GM19455 (cell line): Measurements from ENCODE around the gene TMEM154.

Experiments used
- ATAC-seq: cut with Tn5 transposase; IDR thresholded peaks from one replicate; pipeline ENCODE4 v1.9.1; 2021; ENCODE audit not compliant: unreplicated experiment

TMEM154 gene

GRCh38 chr4:152634110-152634760 lies 45.6 kb downstream of the TMEM154 start:
- ATAC-seq, result no peak

- ATAC-seq, result no peak
These were observed 46.7 kb downstream of the TMEM154 start for GRCh38 chr4:152633118-152633517.

- ATAC-seq, result no peak
These were observed 49.5 kb downstream of the TMEM154 start for GRCh38 chr4:152630324-152630723.

GRCh38 chr4:152629908-152630307 lies 49.9 kb downstream of the TMEM154 start:
- no peak for ATAC-seq

- no peak for ATAC-seq
These were observed 51.7 kb downstream of the TMEM154 start for GRCh38 chr4:152628128-152628527.

- no peak for ATAC-seq
These were observed 53.0 kb downstream of the TMEM154 start for GRCh38 chr4:152626790-152627189.

GRCh38 chr4:152620915-152621314 lies 58.9 kb downstream of the TMEM154 start:
- no peak for ATAC-seq

- ATAC-seq, result no peak
These were observed 59.6 kb downstream of the TMEM154 start for GRCh38 chr4:152620218-152620617.

- no peak for ATAC-seq
These were observed 60.2 kb downstream of the TMEM154 start for GRCh38 chr4:152619556-152619955.

- no peak for ATAC-seq
These were observed 60.8 kb downstream of the TMEM154 start for GRCh38 chr4:152618971-152619370.

- no peak for ATAC-seq
These were observed 63.0 kb downstream of the TMEM154 start for GRCh38 chr4:152616804-152617203.

- ATAC-seq, result no peak
These were observed 65.7 kb downstream of the TMEM154 start for GRCh38 chr4:152613841-152614721.

GRCh38 chr4:152613351-152613750 lies 66.4 kb downstream of the TMEM154 start:
- no peak for ATAC-seq

GRCh38 chr4:152610131-152610530 lies 69.7 kb downstream of the TMEM154 start:
- ATAC-seq, result no peak

- ATAC-seq, result no peak
These were observed 70.3 kb downstream of the TMEM154 start for GRCh38 chr4:152609481-152609880.

- no peak for ATAC-seq
These were observed 72.6 kb downstream of the TMEM154 start for GRCh38 chr4:152607178-152607577.

- no peak for ATAC-seq
These were observed 73.0 kb downstream of the TMEM154 start for GRCh38 chr4:152606753-152607152.

- no peak for ATAC-seq
These were observed 74.0 kb downstream of the TMEM154 start for GRCh38 chr4:152605641-152606335.

GRCh38 chr4:152605031-152605430 lies 74.8 kb downstream of the TMEM154 start:
- ATAC-seq, result no peak

GRCh38 chr4:152601156-152601555 lies 78.6 kb downstream of the TMEM154 start:
- ATAC-seq, result no peak

- ATAC-seq, result no peak
These were observed 80.2 kb downstream of the TMEM154 start for GRCh38 chr4:152599636-152600035.

- no peak for ATAC-seq
These were observed 80.7 kb downstream of the TMEM154 start for GRCh38 chr4:152599095-152599494.
